ENCODE results near the gene ABL2. TPM values are rescaled to one million over a fixed set of nuclear protein-coding genes. Genes with fewer than 3 reads are reported as not detected.
"Not testable (repeated sequence)": the region's sequence is repeated elsewhere in the genome, so short reads cannot be mapped to it uniquely, and the experiment has no call there.

Gene ABL2
- total and polyA plus RNA-seq, 4 donors, result 11.4 to 22.9 (median 12.6) TPM

DNA sequence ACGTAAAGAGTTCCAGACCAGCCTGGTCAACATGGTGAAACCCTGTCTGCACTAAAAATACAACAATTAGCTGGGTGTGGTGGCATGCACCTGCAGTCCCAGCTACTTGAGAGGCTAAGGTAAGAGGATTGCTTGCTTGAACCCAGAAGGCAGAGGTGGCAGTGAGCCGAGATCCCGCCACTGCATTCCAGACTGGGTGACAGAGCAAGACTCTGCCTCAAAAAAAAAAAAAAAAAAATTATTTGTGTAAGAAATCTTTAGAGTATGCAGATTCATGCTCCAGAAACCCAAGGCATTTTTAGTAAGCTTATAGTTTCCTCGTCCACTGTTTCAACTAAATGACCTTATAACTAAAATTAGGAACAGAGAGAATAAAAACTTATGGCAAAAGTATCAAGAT lies 51.3 kb downstream of the ABL2 start:
- no peak for DNase-seq (ENCODE audit: low read depth in 4 of 6, low spot score in 6 of 6)
- Histone ChIP-seq H3K4me1 (ENCODE audit: control insufficient read depth, insufficient read depth, low read length) (peaks cover 6% of the 10 kb centered on the region), H3K27ac (ENCODE audit: low read depth, low read length) (no peak overlapping the region), H3K4me3 (ENCODE audit: low read depth, low read length) (no peak overlapping the region), H3K9me3 (ENCODE audit: control insufficient read depth, insufficient read depth, low read length) (no peaks in the 10 kb centered on the region), H3K36me3 (ENCODE audit: control insufficient read depth, insufficient read depth, low read length) (no peaks in the 10 kb centered on the region), H3K27me3 (ENCODE audit: control insufficient read depth, insufficient read depth, low read length) (no peaks in the 10 kb centered on the region)
- WGBS (ENCODE audit: insufficient coverage), result no CpG with 5 or more reads among the region's 4 CpGs

DNA sequence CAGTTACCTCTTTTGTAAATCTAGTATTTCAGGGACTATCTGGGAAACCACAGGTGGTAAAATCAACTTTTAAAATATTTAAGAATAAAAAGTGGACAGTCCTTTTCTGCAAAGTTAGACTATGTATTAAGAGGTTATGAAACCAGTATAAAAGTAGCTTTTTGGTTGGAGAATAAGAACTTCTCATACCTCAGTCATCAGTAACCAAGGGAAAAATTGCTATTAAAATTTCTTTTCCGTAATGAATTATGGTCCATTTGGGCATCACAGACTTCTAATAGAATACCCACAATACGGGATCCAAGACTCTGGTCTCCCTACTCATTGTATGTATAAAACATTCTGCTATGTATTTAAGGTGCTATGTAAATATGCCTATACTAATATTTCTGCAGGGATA lies 51.9 kb downstream of the ABL2 start:
- H3K9me3 ChIP-seq (ENCODE audit: control insufficient read depth, insufficient read depth, low read length), result no peaks in the 10 kb centered on the region
- H3K36me3 ChIP-seq (ENCODE audit: control insufficient read depth, insufficient read depth, low read length), result no peaks in the 10 kb centered on the region
- H3K27ac ChIP-seq (ENCODE audit: low read depth, low read length), result no peak overlapping the region
- H3K4me1 ChIP-seq (ENCODE audit: control insufficient read depth, insufficient read depth, low read length), result peaks cover 6% of the 10 kb centered on the region
- H3K4me3 ChIP-seq (ENCODE audit: low read depth, low read length), result no peak overlapping the region
- H3K27me3 ChIP-seq (ENCODE audit: control insufficient read depth, insufficient read depth, low read length), result no peaks in the 10 kb centered on the region
- no peak for DNase-seq (ENCODE audit: low read depth in 4 of 6, low spot score in 6 of 6)
- WGBS (ENCODE audit: insufficient coverage), result no CpG with 5 or more reads among the region's 2 CpGs

DNA sequence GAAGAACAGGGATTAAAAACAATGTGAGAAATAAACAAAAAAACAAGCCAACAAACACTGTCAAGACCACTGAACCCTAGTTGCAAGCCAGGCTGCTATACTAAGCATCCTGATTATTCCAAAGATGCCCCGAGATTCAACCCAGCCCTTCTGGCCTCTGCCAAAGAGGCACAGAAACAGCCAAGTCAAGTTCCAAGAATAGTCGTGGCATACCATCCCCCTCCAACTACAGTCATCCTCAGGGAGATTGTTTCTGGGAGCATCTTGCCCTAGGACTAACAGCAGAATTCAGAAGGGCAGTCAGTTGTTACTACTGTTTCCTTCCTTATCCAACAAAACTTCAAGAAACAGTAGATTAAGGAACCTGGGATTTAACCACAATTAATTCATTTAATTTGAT lies 52.3 kb downstream of the ABL2 start:
- Histone ChIP-seq H3K4me3 (ENCODE audit: low read depth, low read length) (no peak overlapping the region), H3K36me3 (ENCODE audit: control insufficient read depth, insufficient read depth, low read length) (no peaks in the 10 kb centered on the region), H3K4me1 (ENCODE audit: control insufficient read depth, insufficient read depth, low read length) (peaks cover 6% of the 10 kb centered on the region), H3K27me3 (ENCODE audit: control insufficient read depth, insufficient read depth, low read length) (no peaks in the 10 kb centered on the region), H3K27ac (ENCODE audit: low read depth, low read length) (no peak overlapping the region), H3K9me3 (ENCODE audit: control insufficient read depth, insufficient read depth, low read length) (no peaks in the 10 kb centered on the region)
- peak in 5 of 6 donors; percentile 5 to 65 (median 32) for DNase-seq (ENCODE audit: low read depth in 4 of 6, low spot score in 6 of 6)
- 40% methylated on average over 2 of the region's 2 CpGs for WGBS (ENCODE audit: insufficient coverage)

- H3K27ac ChIP-seq (ENCODE audit: low read depth, low read length), result peak overlapping the region; percentile 70
- H3K27me3 ChIP-seq (ENCODE audit: control insufficient read depth, insufficient read depth, low read length), result no peaks in the 10 kb centered on the region
- no peaks in the 10 kb centered on the region for H3K36me3 ChIP-seq (ENCODE audit: control insufficient read depth, insufficient read depth, low read length)
- WGBS (ENCODE audit: insufficient coverage), result no CpG with 5 or more reads among the region's 2 CpGs
- H3K9me3 ChIP-seq (ENCODE audit: control insufficient read depth, insufficient read depth, low read length), result no peaks in the 10 kb centered on the region
- H3K4me3 ChIP-seq (ENCODE audit: low read depth, low read length), result no peak overlapping the region
- DNase-seq (ENCODE audit: low read depth in 4 of 6, low spot score in 6 of 6), result peak; percentile 54 to 89 (median 68)
- H3K4me1 ChIP-seq (ENCODE audit: control insufficient read depth, insufficient read depth, low read length), result peaks cover 6% of the 10 kb centered on the region
These were observed 54.3 kb downstream of the ABL2 start for GRCh38 chr1:179175011-179175841.

GRCh38 chr1:179170468-179170770 lies 59.1 kb downstream of the ABL2 start:
- DNase-seq (ENCODE audit: low read depth in 4 of 6, low spot score in 6 of 6); H3K4me1 ChIP-seq (ENCODE audit: control insufficient read depth, insufficient read depth, low read length); H3K27me3 ChIP-seq (ENCODE audit: control insufficient read depth, insufficient read depth, low read length); H3K36me3 ChIP-seq (ENCODE audit: control insufficient read depth, insufficient read depth, low read length); H3K9me3 ChIP-seq (ENCODE audit: control insufficient read depth, insufficient read depth, low read length); H3K27ac ChIP-seq (ENCODE audit: low read depth, low read length); H3K4me3 ChIP-seq (ENCODE audit: low read depth, low read length): not testable (repeated sequence)
- 96% methylated on average over 4 of the region's 10 CpGs for WGBS (ENCODE audit: insufficient coverage)

DNA sequence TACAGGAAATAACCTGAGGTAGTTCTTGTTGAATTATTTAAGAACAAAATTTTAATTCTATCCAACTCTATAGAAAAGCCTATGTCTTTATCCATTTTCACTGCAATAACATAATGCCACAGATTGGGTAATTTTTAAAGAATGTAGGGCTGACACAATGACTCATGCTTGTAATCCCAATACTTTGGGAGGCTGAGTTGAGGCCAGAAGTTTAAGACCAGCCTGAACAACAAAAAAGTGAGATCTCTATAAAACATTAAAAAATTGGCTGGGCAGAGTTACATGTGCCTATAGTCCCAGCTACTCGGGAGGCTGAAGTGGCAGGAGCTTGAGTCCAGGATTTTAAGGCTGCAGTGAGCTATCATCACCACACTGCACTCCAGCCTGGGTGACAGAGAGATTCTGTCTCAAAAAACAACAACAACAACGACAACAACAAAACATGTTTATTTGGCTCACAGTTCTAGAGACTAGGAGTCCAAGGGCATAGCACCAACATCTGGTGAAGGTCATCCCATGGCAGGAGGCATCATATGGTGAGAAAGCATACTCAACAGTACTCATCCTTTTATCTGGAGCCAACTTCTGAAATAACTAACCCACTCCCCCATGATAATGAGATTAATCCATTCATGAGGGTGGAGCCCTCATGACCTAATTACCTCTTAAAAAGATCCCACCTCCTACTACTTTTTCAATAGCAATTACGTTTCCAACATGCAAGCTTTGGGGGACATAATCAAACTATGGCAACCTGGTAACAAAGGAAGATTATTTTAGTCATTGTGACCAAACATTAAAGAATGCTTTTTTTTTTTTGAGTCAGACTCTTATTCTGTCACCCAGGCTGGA lies 59.6 kb downstream of the ABL2 start:
- no peaks in the 10 kb centered on the region for H3K27me3 ChIP-seq (ENCODE audit: control insufficient read depth, insufficient read depth, low read length)
- H3K36me3 ChIP-seq (ENCODE audit: control insufficient read depth, insufficient read depth, low read length), result no peaks in the 10 kb centered on the region
- WGBS (ENCODE audit: insufficient coverage), result 100% methylated on average over 1 of the region's 3 CpGs
- no peak overlapping the region for H3K27ac ChIP-seq (ENCODE audit: low read depth, low read length)
- H3K4me3 ChIP-seq (ENCODE audit: low read depth, low read length), result no peak overlapping the region
- no peak for DNase-seq (ENCODE audit: low read depth in 4 of 6, low spot score in 6 of 6)
- H3K9me3 ChIP-seq (ENCODE audit: control insufficient read depth, insufficient read depth, low read length), result no peaks in the 10 kb centered on the region
- no peaks in the 10 kb centered on the region for H3K4me1 ChIP-seq (ENCODE audit: control insufficient read depth, insufficient read depth, low read length)

GRCh38 chr1:179168536-179168935 lies 60.9 kb downstream of the ABL2 start:
- no peaks in the 10 kb centered on the region for H3K36me3 ChIP-seq (ENCODE audit: control insufficient read depth, insufficient read depth, low read length)
- DNase-seq (ENCODE audit: low read depth in 4 of 6, low spot score in 6 of 6), result no peak
- H3K4me3 ChIP-seq (ENCODE audit: low read depth, low read length), result no peak overlapping the region
- no peaks in the 10 kb centered on the region for H3K27me3 ChIP-seq (ENCODE audit: control insufficient read depth, insufficient read depth, low read length)
- no CpG with 5 or more reads among the region's 3 CpGs for WGBS (ENCODE audit: insufficient coverage)
- H3K9me3 ChIP-seq (ENCODE audit: control insufficient read depth, insufficient read depth, low read length), result no peaks in the 10 kb centered on the region
- H3K27ac ChIP-seq (ENCODE audit: low read depth, low read length), result no peak overlapping the region
- H3K4me1 ChIP-seq (ENCODE audit: control insufficient read depth, insufficient read depth, low read length), result no peaks in the 10 kb centered on the region

- whole genome bisulfite sequencing (ENCODE audit: insufficient coverage), result no CpG with 5 or more reads among the region's 1 CpG
- no peaks in the 10 kb centered on the region for H3K36me3 ChIP-seq (ENCODE audit: control insufficient read depth, insufficient read depth, low read length)
- no peaks in the 10 kb centered on the region for H3K4me1 ChIP-seq (ENCODE audit: control insufficient read depth, insufficient read depth, low read length)
- H3K27me3 ChIP-seq (ENCODE audit: control insufficient read depth, insufficient read depth, low read length), result no peaks in the 10 kb centered on the region
- H3K9me3 ChIP-seq (ENCODE audit: control insufficient read depth, insufficient read depth, low read length), result no peaks in the 10 kb centered on the region
- H3K27ac ChIP-seq (ENCODE audit: low read depth, low read length), result no peak overlapping the region
- DNase-seq (ENCODE audit: low read depth in 4 of 6, low spot score in 6 of 6), result no peak
- no peak overlapping the region for H3K4me3 ChIP-seq (ENCODE audit: low read depth, low read length)
These were observed 61.5 kb downstream of the ABL2 start for GRCh38 chr1:179167955-179168354.

GRCh38 chr1:179167418-179167777 lies 62.1 kb downstream of the ABL2 start:
- no peaks in the 10 kb centered on the region for H3K27me3 ChIP-seq (ENCODE audit: control insufficient read depth, insufficient read depth, low read length)
- no peaks in the 10 kb centered on the region for H3K4me1 ChIP-seq (ENCODE audit: control insufficient read depth, insufficient read depth, low read length)
- H3K9me3 ChIP-seq (ENCODE audit: control insufficient read depth, insufficient read depth, low read length), result no peaks in the 10 kb centered on the region
- WGBS (ENCODE audit: insufficient coverage), result no CpG with 5 or more reads among the region's 1 CpG
- no peak overlapping the region for H3K27ac ChIP-seq (ENCODE audit: low read depth, low read length)
- no peak for DNase-seq (ENCODE audit: low read depth in 4 of 6, low spot score in 6 of 6)
- H3K4me3 ChIP-seq (ENCODE audit: low read depth, low read length), result no peak overlapping the region
- H3K36me3 ChIP-seq (ENCODE audit: control insufficient read depth, insufficient read depth, low read length), result no peaks in the 10 kb centered on the region

Measured in spinal cord (tissue), 10 donors.